B cell (primary cell): ENCODE data around the gene NKX2-2.

Source experiments
- EZH2 ChIP-seq: IDR thresholded peaks from 2 replicates; pipeline ENCODE4 v1.6.1; 2012; ENCODE audit warnings: borderline replicate concordance, low read depth, mild to moderate bottlenecking, moderate library complexity, low read length; ENCODE audit not compliant: insufficient read depth, poor library complexity, severe bottlenecking
- TF ChIP-seq, protein P1 (sequence below): fragments of 200-600 bp; IDR thresholded peaks from one replicate; pipeline ENCODE4 v1.8.0; 2022; ENCODE audit warnings: antibody characterized with exemption, mild to moderate bottlenecking

DNA sequence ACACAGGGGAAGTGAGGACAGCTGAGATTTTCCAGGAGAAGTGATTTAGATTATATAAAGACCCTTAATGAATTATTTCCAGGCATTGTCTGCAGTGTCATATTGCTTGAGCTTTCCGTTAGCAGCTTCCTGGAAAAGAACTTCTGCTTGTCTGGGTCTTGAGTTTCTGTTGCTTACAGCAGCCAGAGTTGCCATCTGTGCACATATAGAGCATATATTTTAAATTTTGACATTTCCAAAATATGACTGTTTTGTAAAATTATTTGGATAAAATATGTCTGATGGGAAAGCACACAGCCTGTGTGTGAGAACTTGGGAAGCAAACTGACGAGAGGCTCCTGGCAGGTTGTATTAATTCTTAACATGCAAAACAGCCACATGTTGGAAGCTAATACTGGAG lies 21.0 kb upstream of the NKX2-2 start:
- TF ChIP-seq, protein P1, sequence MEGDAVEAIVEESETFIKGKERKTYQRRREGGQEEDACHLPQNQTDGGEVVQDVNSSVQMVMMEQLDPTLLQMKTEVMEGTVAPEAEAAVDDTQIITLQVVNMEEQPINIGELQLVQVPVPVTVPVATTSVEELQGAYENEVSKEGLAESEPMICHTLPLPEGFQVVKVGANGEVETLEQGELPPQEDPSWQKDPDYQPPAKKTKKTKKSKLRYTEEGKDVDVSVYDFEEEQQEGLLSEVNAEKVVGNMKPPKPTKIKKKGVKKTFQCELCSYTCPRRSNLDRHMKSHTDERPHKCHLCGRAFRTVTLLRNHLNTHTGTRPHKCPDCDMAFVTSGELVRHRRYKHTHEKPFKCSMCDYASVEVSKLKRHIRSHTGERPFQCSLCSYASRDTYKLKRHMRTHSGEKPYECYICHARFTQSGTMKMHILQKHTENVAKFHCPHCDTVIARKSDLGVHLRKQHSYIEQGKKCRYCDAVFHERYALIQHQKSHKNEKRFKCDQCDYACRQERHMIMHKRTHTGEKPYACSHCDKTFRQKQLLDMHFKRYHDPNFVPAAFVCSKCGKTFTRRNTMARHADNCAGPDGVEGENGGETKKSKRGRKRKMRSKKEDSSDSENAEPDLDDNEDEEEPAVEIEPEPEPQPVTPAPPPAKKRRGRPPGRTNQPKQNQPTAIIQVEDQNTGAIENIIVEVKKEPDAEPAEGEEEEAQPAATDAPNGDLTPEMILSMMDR = no peak
- TF ChIP-seq EZH2 = no peak
